Neuronal stem cell (in vitro differentiated cells): ENCODE measurements around the gene GLI3.

Experiments
- DNase-seq: peaks from one replicate; pipeline ENCODE4 v3.0.0-alpha.2; 2013; ENCODE audit warnings: low spot score
- H2AFZ ChIP-seq: one replicate; pipeline ENCODE4 v1.6.1; 2013; ENCODE audit warnings: mild to moderate bottlenecking, low read length, inconsistent platforms
- H2AK5ac ChIP-seq: 2 replicates; pipeline ENCODE4 v1.6.1; 2013; ENCODE audit warnings: low read depth, mild to moderate bottlenecking, inconsistent platforms, low read length, moderate library complexity, mixed read lengths
- H2BK120ac ChIP-seq: 2 replicates; pipeline ENCODE4 v1.6.1; 2013; ENCODE audit warnings: low read depth, mild to moderate bottlenecking, inconsistent platforms, low read length, moderate library complexity, mixed read lengths
- H2BK12ac ChIP-seq: one replicate; pipeline ENCODE4 v1.6.1; 2013; ENCODE audit warnings: low read length, inconsistent platforms
- H2BK15ac ChIP-seq: 2 replicates; pipeline ENCODE4 v1.6.1; 2013; ENCODE audit warnings: mild to moderate bottlenecking, low read length, inconsistent platforms, mixed read lengths
- H2BK5ac ChIP-seq: one replicate; pipeline ENCODE4 v1.6.1; 2013; ENCODE audit warnings: inconsistent platforms, mild to moderate bottlenecking, low read length, moderate library complexity
- H3K14ac ChIP-seq: one replicate; pipeline ENCODE4 v1.6.1; 2013; ENCODE audit warnings: low read length, inconsistent platforms
- H3K18ac ChIP-seq: 2 replicates; pipeline ENCODE4 v1.6.1; 2013; ENCODE audit warnings: low read length, inconsistent platforms
- H3K23ac ChIP-seq: 2 replicates; pipeline ENCODE4 v1.6.1; 2013; ENCODE audit warnings: low read depth, mild to moderate bottlenecking, mixed read lengths, low read length, inconsistent platforms; ENCODE audit not compliant: poor library complexity
- H3K27ac ChIP-seq: replicated peaks from 3 replicates; pipeline ENCODE4 v1.5.1; 2013; ENCODE audit warnings: low read length, inconsistent platforms
- H3K27me3 ChIP-seq, 3 experiments: 2 replicates each; pipeline ENCODE4 v1.6.1; 2013; ENCODE audit warnings: low read length in 3 of 3, mild to moderate bottlenecking in 2 of 3, inconsistent platforms in 1 of 3, low read depth in 1 of 3, mixed read lengths in 1 of 3, moderate library complexity in 1 of 3; ENCODE audit not compliant: control insufficient read depth in 3 of 3, insufficient read depth in 3 of 3
- H3K36me3 ChIP-seq, 2 donors: replicated peaks in 1 of 2; 2 replicates each; pipeline ENCODE4 v1.6.1; 2013; ENCODE audit warnings: low read length in 2 of 2; ENCODE audit not compliant: control insufficient read depth in 2 of 2, insufficient read depth in 2 of 2
- H3K4ac ChIP-seq: 2 replicates; pipeline ENCODE4 v1.6.1; 2013; ENCODE audit warnings: inconsistent platforms, mild to moderate bottlenecking, low read length, moderate library complexity
- H3K4me1 ChIP-seq, 2 donors: 1 replicate in 1 of 2; 2 replicates in 1 of 2; pipeline ENCODE4 v1.6.1; 2013; ENCODE audit warnings: low read length in 2 of 2, low read depth in 1 of 2; ENCODE audit not compliant: control insufficient read depth in 2 of 2, insufficient read depth in 1 of 2
- H3K4me2 ChIP-seq: one replicate; pipeline ENCODE4 v1.6.1; 2013; ENCODE audit warnings: mild to moderate bottlenecking, low read length, inconsistent platforms; ENCODE audit not compliant: insufficient read depth, poor library complexity, severe bottlenecking
- H3K4me3 ChIP-seq, 2 donors: 2 replicates each; pipeline ENCODE4 v1.5.1; 2013; ENCODE audit warnings: low read length in 2 of 2, mild to moderate bottlenecking in 2 of 2, inconsistent platforms in 1 of 2, moderate library complexity in 1 of 2
- H3K79me1 ChIP-seq: one replicate; pipeline ENCODE4 v1.6.1; 2013; ENCODE audit warnings: low read depth, mild to moderate bottlenecking, inconsistent platforms, low read length, moderate library complexity
- H3K9ac ChIP-seq: one replicate; pipeline ENCODE4 v1.6.1; 2013; ENCODE audit warnings: mild to moderate bottlenecking, low read depth, low read length, inconsistent platforms; ENCODE audit not compliant: poor library complexity
- H3K9me3 ChIP-seq, 2 donors: replicated peaks in 1 of 2; 2 replicates each; pipeline versions ENCODE3 to v1.6.1; 2013; ENCODE audit warnings: low read length in 2 of 2, mild to moderate bottlenecking in 2 of 2, inconsistent platforms in 1 of 2, low read depth in 1 of 2, mixed read lengths in 1 of 2, moderate library complexity in 1 of 2; ENCODE audit not compliant: control insufficient read depth in 2 of 2, insufficient read depth in 1 of 2
- H4K8ac ChIP-seq: one replicate; pipeline ENCODE4 v1.6.1; 2013; ENCODE audit warnings: low read depth, mild to moderate bottlenecking, inconsistent platforms, low read length, moderate library complexity
- H4K91ac ChIP-seq: one replicate; pipeline ENCODE4 v1.6.1; 2013; ENCODE audit warnings: low read length, low read depth, mild to moderate bottlenecking, inconsistent platforms; ENCODE audit not compliant: poor library complexity
- WGBS, 2 donors: extraction: QIAGEN DNeasy Blood & Tissue Kit; methylation state at CpG; one replicate each; pipeline ENCODE4 v1.1.7; 2013; ENCODE audit warnings: missing lambda C conversion rate in 2 of 2, mixed read lengths in 1 of 2; ENCODE audit not compliant: insufficient read length in 2 of 2, insufficient replicate concordance in 1 of 2; ENCODE audit errors: extremely low coverage in 2 of 2; 5-methylcytosine and 5-hydroxymethylcytosine counted together

GLI3 gene

GRCh38 chr7:42115795-42116194, 121.2 kb downstream of the GLI3 start:
- H4K8ac ChIP-seq: no peak overlapping the region
- H3K18ac ChIP-seq: no peak overlapping the region
- H2BK120ac ChIP-seq: no peak overlapping the region
- no peak overlapping the region for H2BK12ac ChIP-seq
- H3K4me2 ChIP-seq: no peak overlapping the region
- H3K36me3 ChIP-seq: peaks cover 3 to 83% of the 10 kb centered on the region in 2 donors
- H2AK5ac ChIP-seq: no peak overlapping the region
- H3K4ac ChIP-seq: no peak overlapping the region
- H2BK15ac ChIP-seq: no peak overlapping the region
- H3K23ac ChIP-seq: no peak overlapping the region
- DNase-seq: no peak
- H3K27me3 ChIP-seq: no peaks in the 10 kb centered on the region
- peaks cover 0 to 15% of the 10 kb centered on the region in 2 donors for H3K9me3 ChIP-seq
- no peak overlapping the region for H3K9ac ChIP-seq
- no peak overlapping the region for H4K91ac ChIP-seq
- no peak overlapping the region for H3K4me3 ChIP-seq
- H2BK5ac ChIP-seq: no peak overlapping the region
- no CpG with 5 or more reads among the region's 2 CpGs for WGBS, 2 donors
- H3K27ac ChIP-seq: no peak overlapping the region
- peaks cover under 1 to 10% of the 10 kb centered on the region in 2 donors for H3K4me1 ChIP-seq
- no peak overlapping the region for H3K14ac ChIP-seq
- no peak overlapping the region for H2AFZ ChIP-seq
- peaks cover 4% of the 10 kb centered on the region for H3K79me1 ChIP-seq

DNA sequence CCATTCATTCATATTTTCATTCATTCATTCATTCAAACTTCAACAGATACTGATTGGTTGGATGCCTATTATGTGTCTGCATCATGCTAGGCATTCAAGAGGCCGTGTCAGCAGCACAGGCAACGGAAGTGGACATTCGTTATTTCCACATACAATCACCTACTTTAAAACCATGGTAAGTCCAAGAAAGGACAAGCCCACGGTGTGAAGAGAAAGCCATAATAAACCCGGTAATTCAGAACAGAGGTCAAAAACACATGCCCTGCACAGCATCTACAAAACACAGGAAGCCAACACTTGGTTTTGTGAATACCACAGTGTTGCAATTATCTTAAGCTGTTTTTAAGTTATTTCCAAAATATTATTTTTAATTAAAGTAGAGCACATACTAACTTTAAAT, 126.7 kb downstream of the GLI3 start:
- H2BK12ac ChIP-seq: no peak overlapping the region
- no peak overlapping the region for H3K14ac ChIP-seq
- H3K79me1 ChIP-seq: peaks cover 7% of the 10 kb centered on the region
- H2BK15ac ChIP-seq: no peak overlapping the region
- peaks cover 29 to 31% of the 10 kb centered on the region in 2 donors for H3K4me1 ChIP-seq
- no peak overlapping the region for H4K91ac ChIP-seq
- H3K36me3 ChIP-seq: peaks cover 8 to 82% of the 10 kb centered on the region in 2 donors
- H2AK5ac ChIP-seq: no peak overlapping the region
- no CpG with 5 or more reads among the region's 5 CpGs for WGBS, 2 donors
- H2AFZ ChIP-seq: no peak overlapping the region
- H2BK5ac ChIP-seq: no peak overlapping the region
- no peak overlapping the region for H3K4me3 ChIP-seq
- H3K9me3 ChIP-seq: no peaks in the 10 kb centered on the region
- H3K9ac ChIP-seq: no peak overlapping the region
- no peak overlapping the region for H2BK120ac ChIP-seq
- H3K27ac ChIP-seq: no peak overlapping the region
- H3K23ac ChIP-seq: no peak overlapping the region
- no peak overlapping the region for H3K4me2 ChIP-seq
- no peaks in the 10 kb centered on the region for H3K27me3 ChIP-seq
- H4K8ac ChIP-seq: no peak overlapping the region
- no peak overlapping the region for H3K4ac ChIP-seq
- H3K18ac ChIP-seq: no peak overlapping the region
- no peak for DNase-seq

DNA sequence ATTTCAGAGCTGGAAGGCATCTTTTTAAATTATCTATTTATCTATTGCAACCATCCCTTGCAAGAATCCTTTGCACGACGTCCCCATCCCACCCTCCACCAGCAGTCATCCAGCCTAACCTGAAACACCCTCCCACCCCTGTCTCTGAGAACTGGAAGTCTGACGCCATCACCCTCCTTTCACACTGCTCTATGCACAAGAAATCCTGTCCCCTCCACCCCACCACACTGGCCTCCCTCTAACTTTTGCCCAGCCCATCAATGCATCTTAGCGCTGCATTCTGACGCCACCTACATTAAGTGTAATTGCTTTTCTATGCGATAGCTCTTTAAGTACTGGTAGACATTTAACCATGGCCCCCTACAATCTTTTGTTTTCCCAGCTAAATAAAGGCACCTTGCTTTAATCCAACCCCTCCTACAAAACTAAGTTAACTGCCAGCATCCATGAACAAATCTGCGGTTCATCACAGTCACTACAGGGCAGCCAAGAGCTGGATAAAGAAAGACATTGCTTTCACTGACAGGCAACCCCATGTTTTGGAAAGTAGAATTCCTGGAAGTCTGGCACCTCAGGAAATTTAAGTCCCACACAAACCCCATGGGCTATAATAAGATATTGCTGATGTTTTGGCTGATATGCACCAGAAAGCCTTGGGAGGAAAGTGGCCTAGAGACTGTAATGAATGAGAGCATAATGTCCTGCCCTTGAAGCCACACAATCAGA, 128.0 kb downstream of the GLI3 start:
- no peak for DNase-seq

GRCh38 chr7:42107484-42108240, 129.3 kb downstream of the GLI3 start:
- Histone ChIP-seq H3K4ac (no peak overlapping the region), H2BK120ac (no peak overlapping the region), H3K9ac (no peak overlapping the region), H3K4me2 (peak overlapping the region; percentile 28), H3K27ac (peak overlapping the region; percentile 62), H4K91ac (no peak overlapping the region), H3K4me3 (no peak overlapping the region), H2AFZ (no peak overlapping the region), H2AK5ac (no peak overlapping the region), H3K9me3 (no peaks in the 10 kb centered on the region), H3K36me3 (peaks cover 12 to 88% of the 10 kb centered on the region in 2 donors), H3K27me3 (no peaks in the 10 kb centered on the region), H4K8ac (no peak overlapping the region), H2BK5ac (no peak overlapping the region), H3K23ac (no peak overlapping the region), H3K14ac (no peak overlapping the region), H3K79me1 (peaks cover 11% of the 10 kb centered on the region), H3K4me1 (peaks cover 29 to 31% of the 10 kb centered on the region in 2 donors), H2BK15ac (no peak overlapping the region), H2BK12ac (no peak overlapping the region), H3K18ac (no peak overlapping the region)
- DNase-seq: peak; percentile 48
- no CpG with 5 or more reads among the region's 10 CpGs for WGBS, 2 donors

More for the DNA sequence above, 128.0 kb downstream of the GLI3 start:
- Histone ChIP-seq H3K23ac (no peak overlapping the region), H3K36me3 (peaks cover 10 to 88% of the 10 kb centered on the region in 2 donors), H3K79me1 (peaks cover 7% of the 10 kb centered on the region), H3K9ac (no peak overlapping the region), H3K27me3 (no peaks in the 10 kb centered on the region), H3K4ac (no peak overlapping the region), H2BK15ac (no peak overlapping the region), H3K18ac (no peak overlapping the region), H2AK5ac (no peak overlapping the region), H3K4me1 (peaks cover 29 to 31% of the 10 kb centered on the region in 2 donors), H3K4me2 (no peak overlapping the region), H3K9me3 (no peaks in the 10 kb centered on the region), H2BK120ac (no peak overlapping the region), H4K8ac (no peak overlapping the region), H3K27ac (peak overlapping the region; percentile 7), H2BK5ac (no peak overlapping the region), H2BK12ac (no peak overlapping the region), H3K4me3 (no peak overlapping the region), H2AFZ (no peak overlapping the region), H3K14ac (no peak overlapping the region), H4K91ac (no peak overlapping the region)
- no CpG with 5 or more reads among the region's 7 CpGs for WGBS, 2 donors
